Stimulated activated CD8-positive, alpha-beta memory T cell treated with anti-CD3 and anti-CD28 coated beads, Interleukin-4, amount 100 ng/mL, for 1 hour (primary cell): ENCODE data around the gene RBM22.
"Not testable (repeated sequence)": the region's sequence is repeated elsewhere in the genome, so short reads cannot be mapped to it uniquely, and the experiment has no call there.

Experiments
- DNase-seq, 2 donors: peaks; one replicate each; pipeline ENCODE4 v3.0.0-alpha.2; 2020; ENCODE audit warnings: low read depth in 2 of 2, low spot score in 1 of 2

The RBM22 gene

GRCh38 chr5:150700594-150701377 lies at the start of gene RBM22:
RBM22 (minus strand) TSS chr5:150701062; CDS start chr5:150700985, 77 bp downstream.
- peak; percentile 83 to 87 for DNase-seq

DNA sequence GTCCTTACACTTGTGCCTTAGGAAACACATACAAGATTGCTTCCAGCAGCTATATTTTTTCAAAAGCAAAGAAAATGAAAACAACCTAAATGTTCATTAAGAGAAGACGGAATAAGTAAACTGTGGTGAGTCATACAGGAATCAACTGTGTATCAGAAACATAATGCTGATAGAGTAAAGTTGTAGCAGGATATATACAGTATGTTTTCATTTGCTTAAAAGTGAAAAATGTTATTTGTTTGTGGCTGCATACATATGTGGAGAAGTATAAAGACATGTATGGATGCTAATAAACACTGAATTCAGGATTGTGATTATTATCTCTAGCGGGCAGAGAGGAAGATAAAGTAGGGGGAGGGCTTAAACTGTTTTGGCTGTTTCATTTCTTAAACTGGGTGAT lies 49.6 kb upstream of the RBM22 start:
- no peak for DNase-seq

- DNase-seq = not testable (repeated sequence)
Observed at GRCh38 chr5:150743142-150743488, 42.3 kb upstream of the RBM22 start.

GRCh38 chr5:150742455-150743141 lies 41.7 kb upstream of the RBM22 start:
- DNase-seq = not testable (repeated sequence)

GRCh38 chr5:150740992-150741391 lies 40.1 kb upstream of the RBM22 start:
- no peak for DNase-seq

DNA sequence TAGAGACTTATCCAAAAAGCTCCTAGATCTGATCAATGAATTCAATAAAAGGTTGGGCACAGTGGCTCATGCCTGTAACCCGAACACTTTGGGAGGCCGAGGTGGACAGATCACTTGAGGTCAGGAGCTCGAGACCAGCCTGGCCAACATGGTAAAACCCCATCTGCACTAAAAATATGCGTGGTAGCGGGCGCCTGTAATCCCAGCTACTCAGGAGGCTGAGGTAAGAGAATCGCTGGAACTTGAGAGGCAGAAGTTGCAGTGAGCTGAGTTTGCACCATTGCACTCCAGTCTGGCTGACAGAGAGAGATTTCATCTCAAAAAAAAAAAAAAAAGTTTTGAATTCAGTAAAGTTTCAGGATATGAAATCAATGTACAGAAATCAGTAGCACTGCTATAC lies 38.0 kb upstream of the RBM22 start:
- no peak for DNase-seq

GRCh38 chr5:150734579-150735384 lies 33.9 kb upstream of the RBM22 start:
- no peak for DNase-seq

DNA sequence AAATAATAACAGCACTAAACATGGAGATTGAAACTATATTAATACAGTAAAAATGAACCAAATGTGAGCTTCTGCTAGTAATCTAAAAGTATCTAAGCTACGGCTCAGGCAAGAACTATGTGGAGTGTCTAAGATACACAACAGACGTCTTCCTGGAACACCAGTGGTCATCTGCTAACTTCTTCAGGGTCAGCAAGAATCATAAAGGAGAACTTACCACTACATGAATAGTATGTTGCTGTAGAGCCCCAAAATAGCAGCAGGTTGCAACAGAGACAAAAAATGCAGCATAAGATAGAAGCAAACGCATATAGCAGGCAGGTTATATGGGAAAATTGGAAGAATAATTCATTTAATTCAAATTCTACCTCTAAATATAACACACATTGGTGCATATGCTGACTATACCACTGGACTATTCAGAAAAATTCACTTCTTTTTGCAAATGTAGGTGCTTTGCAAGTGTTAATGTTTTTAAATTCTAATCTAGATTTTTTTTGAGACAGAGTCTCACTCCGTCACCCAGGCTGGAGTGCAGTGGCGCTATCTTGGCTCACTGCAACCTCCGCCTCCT lies 30.9 kb upstream of the RBM22 start:
- no peak for DNase-seq

- DNase-seq = no peak
Observed at GRCh38 chr5:150729859-150730258, 29.0 kb upstream of the RBM22 start.

DNA sequence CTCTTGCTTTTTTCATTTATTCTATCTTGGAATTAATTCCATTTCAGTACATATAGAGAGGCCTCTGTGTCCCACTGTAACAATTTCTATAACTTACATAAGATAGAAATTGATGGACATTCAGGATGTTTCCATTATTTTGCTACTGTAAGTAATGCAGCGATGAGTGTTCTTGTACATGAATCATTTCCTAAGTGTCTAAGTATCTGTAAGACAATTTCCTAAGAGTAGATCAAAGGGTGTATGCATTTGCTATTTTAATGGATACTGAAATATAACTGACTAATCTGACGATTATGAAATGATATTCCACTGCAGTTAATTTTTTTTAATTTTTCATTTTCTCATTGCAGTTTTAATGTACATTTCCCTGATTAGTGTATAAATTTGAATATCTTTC lies 23.0 kb upstream of the RBM22 start:
- DNase-seq = no peak

GRCh38 chr5:150710165-150710564 lies 9.3 kb upstream of the RBM22 start:
- no peak for DNase-seq

GRCh38 chr5:150706776-150707390 lies 6.0 kb upstream of the RBM22 start:
- DNase-seq = no peak

- no peak for DNase-seq
Observed at GRCh38 chr5:150703762-150704161, 2.9 kb upstream of the RBM22 start.

GRCh38 chr5:150700246-150700593 lies 642 bp downstream of the RBM22 start:
- no peak for DNase-seq

GRCh38 chr5:150694612-150695011 lies 6.2 kb downstream of the RBM22 start:
- DNase-seq = no peak

- DNase-seq = no peak
Observed at GRCh38 chr5:150692276-150692675, 8.6 kb downstream of the RBM22 start.

DNA sequence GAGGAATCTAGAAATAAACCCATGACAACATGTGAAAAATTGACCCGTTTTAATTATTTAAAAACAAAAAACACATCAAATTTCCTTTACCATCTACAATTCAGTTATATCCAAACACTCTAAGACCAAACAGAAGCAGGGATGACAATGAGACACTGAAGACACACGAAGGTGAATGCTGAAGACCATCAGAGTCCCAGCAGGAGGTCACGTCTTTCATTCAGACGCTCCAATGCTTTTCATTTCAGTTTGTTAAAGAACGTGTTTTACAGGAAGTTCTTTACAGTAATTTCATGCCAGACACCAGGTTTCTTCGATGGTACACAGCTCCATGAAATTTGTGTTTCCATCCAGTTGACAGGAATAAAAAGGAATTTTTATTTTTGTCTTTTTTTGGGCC lies 10.1 kb downstream of the RBM22 start:
- no peak for DNase-seq

DNA sequence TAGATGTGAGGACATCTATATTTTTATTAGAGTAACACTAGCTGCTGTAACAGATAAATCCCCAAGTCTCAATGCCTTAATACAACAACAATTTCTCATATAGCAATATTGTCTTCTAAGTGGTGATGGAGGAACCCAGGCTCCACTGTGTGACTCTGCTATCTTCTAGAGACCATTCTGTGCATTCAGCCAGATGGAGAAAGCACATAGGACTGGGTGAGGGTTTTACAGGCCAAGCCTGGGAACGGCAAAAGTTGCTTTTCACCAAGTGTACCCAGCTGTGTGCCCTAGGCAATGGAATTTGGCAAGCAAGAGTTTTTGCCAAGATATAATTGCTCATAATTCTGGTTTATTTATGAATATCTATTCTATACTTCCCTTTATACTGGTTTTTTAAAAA lies 11.7 kb downstream of the RBM22 start:
- no peak for DNase-seq

- no peak for DNase-seq
Observed at GRCh38 chr5:150676578-150676977, 24.3 kb downstream of the RBM22 start.

DNA sequence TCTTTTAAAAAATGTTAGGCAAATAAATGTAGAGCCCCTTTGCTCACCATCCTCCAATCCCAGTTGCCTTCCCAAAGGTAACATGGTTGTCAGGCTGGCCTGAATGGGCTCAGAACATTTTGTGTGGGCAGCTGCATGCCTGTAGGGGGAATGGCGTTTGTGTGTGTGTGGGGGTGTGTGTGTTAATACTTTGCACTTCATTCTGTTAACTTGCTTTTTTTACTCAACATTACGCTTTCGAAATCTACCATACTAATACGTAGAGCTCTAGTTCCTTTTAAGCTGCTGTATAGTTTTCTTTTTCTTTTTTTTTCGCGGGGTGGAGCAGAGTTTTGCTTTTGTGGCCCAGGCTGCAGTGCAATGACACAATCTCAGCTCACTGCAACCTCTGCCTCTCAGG lies 25.8 kb downstream of the RBM22 start:
- DNase-seq = no peak

- DNase-seq = no peak
Observed at GRCh38 chr5:150674341-150674821, 26.5 kb downstream of the RBM22 start.
